MM.1S (cell line): ENCODE measurements around the gene ZNF677.

ENCODE experiments used
- CTCF ChIP-seq: fragments of 300-600 bp; sonication (generic); IDR thresholded peaks from 2 replicates; pipeline ENCODE4 v1.5.1; 2016; ENCODE audit warnings: antibody characterized with exemption, low read length, mixed read lengths
- EZH2 ChIP-seq: fragments of 300-600 bp; sonication (generic); optimal IDR thresholded peaks from 2 replicates; pipeline ENCODE3; 2017; ENCODE audit warnings: low read depth, mild to moderate bottlenecking, antibody characterized with exemption, low read length, mixed read lengths
- EZH2phosphoT487 ChIP-seq: fragments of 300-600 bp; sonication (generic); IDR thresholded peaks from 2 replicates; pipeline ENCODE4 v1.6.1; 2018; ENCODE audit warnings: antibody characterized with exemption, low read length

GRCh38 chr19:53190253-53190652 lies 64.4 kb downstream of the ZNF677 start:
- TF ChIP-seq CTCF (no peak), EZH2 (no peak), EZH2phosphoT487 (no peak)
